HG03025 (cell line): ENCODE results near the gene ADCY2.

Experiments used
- ATAC-seq: cut with Tn5 transposase; IDR thresholded peaks from one replicate; pipeline ENCODE4 v1.9.1; 2021; ENCODE audit warnings: mild to moderate bottlenecking, moderate library complexity; ENCODE audit not compliant: unreplicated experiment, low FRiP score

ADCY2 gene

DNA sequence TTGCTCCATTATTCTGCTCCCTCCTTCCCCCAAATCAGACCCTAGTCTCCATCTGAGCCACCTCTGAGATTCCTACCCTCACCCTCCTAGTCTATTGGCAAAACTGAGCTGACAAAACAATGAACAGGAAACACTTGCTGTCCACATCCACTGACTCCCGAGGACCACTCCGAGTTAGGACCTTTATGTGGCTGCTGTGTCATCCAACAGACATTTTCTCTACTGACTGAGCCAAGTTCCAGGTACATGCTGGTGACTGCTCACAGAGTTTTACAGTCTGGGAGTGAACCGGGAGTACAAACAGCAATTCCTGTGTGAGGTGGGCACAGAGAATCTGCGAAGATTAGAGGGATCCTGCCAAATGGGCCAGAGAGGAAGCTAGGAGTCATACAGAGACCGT lies 415.8 kb downstream of the ADCY2 start:
- no peak for ATAC-seq

GRCh38 chr5:7813007-7813406 lies 417.1 kb downstream of the ADCY2 start:
- no peak for ATAC-seq

GRCh38 chr5:7813576-7813975 lies 417.6 kb downstream of the ADCY2 start:
- no peak for ATAC-seq

DNA sequence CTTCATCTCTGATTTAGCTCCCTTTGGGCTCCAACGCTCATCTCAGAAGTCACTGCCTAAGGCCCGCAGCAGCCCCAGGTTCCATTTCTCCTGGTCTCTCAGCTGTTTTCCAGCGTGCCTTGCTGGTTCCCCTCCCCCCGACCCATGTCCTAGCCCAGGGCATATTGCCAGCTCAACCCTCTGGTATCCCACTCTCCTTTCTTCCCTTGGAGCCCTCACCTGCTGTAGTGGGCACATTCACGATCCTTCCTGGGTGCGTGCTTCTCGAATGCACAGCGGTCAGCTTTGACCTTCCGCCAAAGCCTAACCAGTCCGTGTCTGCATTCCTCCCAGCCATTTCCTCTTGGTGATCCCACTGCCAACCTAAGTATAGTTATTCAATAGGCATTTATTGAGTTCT lies 418.9 kb downstream of the ADCY2 start:
- no peak for ATAC-seq

- ATAC-seq = peak; percentile 91
Observed at GRCh38 chr5:7815892-7816534, 420.1 kb downstream of the ADCY2 start.

DNA sequence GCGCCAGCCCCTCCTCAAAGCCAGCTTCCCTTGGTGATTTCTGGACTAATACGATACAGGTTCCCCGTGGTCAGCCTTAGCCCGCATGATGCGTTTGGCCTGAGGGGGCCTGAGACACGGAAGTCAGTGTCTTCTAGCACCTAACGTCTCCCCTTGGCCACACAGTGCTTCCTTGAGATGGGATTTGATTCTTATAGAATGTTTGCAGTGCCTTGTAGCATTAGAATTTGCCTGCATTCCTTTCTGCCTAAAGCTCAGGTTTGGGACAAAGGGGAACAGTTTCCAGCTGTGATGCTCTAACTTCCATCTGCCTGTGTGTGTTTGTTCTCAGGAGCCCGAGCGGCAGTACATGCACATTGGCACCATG lies 420.6 kb downstream of the ADCY2 start:
- no peak for ATAC-seq

- ATAC-seq = no peak
Observed at GRCh38 chr5:7822449-7822848, 426.5 kb downstream of the ADCY2 start.

DNA sequence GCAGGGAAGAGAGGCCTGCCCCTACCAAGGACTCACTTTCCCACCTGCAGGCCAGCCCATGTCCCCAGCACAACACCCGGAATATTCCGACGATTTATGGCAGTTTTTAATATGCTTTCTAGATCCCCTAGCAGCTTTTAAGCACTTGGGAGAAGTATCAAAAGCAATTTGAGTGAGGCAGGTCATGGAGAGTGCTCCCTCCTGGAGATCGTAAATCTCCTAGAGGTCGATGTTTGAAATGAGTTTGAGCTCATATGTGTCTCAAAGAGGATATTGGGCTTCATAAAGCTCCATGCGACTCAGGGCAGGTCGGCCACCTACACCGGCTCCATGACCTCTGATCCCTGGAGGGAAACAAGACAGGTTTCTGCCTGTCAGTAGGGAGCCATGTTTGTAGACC lies 427.7 kb downstream of the ADCY2 start:
- ATAC-seq = no peak

DNA sequence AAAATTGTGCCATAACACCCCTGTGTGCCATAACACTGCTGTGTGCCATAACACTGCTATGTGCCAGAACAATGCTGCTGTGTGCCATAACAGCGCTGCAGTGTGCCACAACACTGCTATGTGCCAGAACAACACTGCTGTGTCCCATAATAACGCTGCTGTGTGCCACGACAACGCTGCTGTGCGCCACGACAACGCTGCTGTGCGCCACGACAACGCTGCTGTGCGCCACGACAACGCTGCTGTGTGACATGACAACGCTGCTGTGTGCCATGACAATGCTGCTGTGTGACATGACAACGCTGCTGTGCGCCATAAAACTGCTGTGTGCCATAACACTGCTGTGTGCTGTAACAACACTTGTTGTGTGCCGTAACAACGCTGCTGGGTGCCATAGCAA lies 429.1 kb downstream of the ADCY2 start:
- no peak for ATAC-seq

DNA sequence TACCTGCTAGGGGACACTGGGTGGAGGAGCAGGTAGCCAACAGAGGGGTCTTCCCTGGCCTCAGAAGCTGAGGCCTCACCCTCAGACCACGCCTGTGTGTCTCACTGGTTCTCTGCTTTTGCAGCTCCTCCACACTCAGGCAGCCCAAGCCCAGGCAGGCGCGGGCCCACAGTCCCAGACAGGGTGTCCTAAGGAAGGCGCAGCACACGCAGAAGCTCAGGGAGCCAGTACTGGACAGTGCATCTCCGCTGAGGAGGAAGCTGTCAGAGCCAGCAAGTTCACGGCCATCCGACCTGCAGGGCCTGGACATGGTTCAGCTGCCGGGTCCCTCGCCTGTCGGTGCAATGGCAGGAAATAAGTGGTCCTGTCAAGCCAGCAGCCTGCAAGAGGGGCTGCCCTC lies 429.7 kb downstream of the ADCY2 start:
- no peak for ATAC-seq

DNA sequence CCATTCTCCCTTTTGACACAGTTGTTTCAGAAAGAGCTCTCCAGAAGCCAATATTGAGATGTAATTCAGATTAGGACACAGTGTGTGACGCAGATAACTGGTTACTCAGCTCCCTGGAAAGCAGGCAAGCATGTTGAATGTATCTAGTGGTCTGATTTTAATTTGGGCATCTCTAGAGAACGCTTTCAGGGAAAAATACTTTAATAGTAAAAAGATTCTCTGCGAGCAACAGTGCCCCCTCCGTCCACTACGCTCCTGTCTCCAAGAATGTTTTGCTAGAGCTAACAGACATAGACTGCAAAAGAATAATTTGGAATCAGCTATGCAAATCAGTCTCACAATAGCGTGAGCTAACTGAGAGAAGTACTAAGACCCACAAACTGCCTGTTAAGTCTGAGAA lies 431.7 kb downstream of the ADCY2 start:
- ATAC-seq = no peak

DNA sequence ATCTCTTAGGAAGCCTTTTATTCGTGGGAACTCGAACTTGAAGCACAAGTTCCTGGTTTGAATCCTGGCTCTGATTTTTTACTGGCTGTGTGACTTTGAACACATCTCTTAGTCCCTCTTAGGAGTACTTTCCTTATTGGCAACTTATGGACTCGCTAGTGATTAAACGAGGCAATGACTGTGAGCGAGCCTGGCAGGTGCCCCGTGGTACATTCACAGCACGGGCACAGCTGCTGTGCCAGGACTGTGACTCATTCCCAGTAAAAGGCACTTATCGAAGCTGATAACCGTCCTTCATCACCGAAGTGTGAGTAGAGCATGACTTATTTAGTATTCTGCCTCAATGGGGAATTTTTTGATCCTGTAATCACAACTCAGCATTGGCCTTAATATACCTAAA lies 432.3 kb downstream of the ADCY2 start:
- no peak for ATAC-seq

- ATAC-seq = no peak
Observed at GRCh38 chr5:7834982-7835381, 439.0 kb downstream of the ADCY2 start.

DNA sequence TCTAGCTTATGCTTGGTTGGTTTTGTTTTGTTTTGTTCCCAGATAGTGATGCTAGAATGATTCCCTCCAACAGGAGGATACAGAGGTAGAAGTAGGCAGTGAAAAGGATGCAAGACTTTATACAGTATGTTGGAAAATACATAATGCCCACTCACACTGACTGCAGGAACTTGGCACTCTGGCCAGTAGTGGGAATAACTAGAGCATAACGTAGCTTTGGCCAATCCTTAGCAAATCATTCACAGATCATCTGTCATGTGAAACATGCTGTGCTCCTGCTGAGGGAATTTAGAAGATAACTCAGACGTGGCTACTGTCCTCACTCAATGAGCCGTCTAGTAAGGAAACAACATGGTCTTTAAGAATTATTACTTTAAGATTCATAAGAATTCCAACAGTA lies 441.5 kb downstream of the ADCY2 start:
- ATAC-seq = no peak

DNA sequence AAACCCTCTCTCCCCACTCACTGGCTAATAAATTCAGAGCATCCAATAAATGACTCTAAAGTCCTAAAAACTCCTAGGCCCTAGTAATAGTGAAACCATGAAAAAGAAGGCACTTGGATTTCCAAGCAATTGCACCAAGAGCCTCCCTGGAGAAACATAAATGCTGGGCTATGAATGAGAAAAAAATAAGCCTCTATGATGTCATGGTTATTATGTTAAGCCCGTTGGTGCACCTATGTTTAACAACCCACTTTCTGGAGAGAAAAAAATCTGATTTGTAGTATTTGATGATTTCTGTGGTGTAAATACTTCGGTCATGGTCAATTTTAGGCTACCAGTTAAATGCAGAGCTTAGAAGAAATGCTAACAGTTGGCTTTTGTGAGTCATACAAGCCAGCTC lies 446.6 kb downstream of the ADCY2 start:
- no peak for ATAC-seq

DNA sequence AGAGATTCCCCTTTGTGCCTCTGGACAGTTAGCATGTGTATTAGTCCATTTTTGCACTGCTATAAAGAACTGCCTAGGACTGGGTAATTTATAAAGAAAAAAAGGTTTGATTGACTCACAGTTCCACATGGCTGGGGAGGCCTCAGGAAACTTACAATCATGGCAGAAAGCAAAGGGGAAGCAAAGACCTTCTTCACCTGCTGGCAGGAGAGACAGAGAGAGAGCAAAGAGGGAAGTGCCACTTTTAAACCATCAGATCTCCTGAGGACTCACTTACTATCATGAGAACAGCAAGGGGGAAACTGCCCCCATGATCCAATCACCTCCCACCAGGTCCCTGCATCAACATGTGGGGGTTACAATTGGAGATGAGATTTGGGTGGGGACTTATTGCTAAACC lies 449.0 kb downstream of the ADCY2 start:
- ATAC-seq = no peak

DNA sequence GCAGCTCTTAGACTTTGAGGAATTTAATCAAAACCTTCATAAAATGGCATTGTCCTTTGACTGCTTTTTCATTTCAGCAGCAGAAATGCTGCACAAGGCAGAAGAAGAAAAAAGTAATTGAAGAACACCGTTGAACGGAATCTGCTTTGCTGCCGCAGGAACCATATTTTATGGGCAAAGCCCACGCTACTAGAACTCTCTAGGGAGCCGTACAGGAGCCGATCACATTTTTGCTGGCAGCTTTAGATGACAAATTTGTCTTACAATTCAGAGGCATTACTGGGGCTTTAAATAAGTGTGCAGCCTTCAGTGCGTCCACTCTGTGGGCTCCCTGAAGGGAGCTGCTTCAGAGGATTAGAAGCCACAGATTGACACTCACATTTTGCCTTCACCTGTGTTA lies 449.6 kb downstream of the ADCY2 start:
- ATAC-seq = no peak

- no peak for ATAC-seq
Observed at GRCh38 chr5:7846327-7846726, 450.4 kb downstream of the ADCY2 start.

- no peak for ATAC-seq
Observed at GRCh38 chr5:7848296-7848695, 452.4 kb downstream of the ADCY2 start.

- ATAC-seq = no peak
Observed at GRCh38 chr5:7849681-7850394, 453.9 kb downstream of the ADCY2 start.

DNA sequence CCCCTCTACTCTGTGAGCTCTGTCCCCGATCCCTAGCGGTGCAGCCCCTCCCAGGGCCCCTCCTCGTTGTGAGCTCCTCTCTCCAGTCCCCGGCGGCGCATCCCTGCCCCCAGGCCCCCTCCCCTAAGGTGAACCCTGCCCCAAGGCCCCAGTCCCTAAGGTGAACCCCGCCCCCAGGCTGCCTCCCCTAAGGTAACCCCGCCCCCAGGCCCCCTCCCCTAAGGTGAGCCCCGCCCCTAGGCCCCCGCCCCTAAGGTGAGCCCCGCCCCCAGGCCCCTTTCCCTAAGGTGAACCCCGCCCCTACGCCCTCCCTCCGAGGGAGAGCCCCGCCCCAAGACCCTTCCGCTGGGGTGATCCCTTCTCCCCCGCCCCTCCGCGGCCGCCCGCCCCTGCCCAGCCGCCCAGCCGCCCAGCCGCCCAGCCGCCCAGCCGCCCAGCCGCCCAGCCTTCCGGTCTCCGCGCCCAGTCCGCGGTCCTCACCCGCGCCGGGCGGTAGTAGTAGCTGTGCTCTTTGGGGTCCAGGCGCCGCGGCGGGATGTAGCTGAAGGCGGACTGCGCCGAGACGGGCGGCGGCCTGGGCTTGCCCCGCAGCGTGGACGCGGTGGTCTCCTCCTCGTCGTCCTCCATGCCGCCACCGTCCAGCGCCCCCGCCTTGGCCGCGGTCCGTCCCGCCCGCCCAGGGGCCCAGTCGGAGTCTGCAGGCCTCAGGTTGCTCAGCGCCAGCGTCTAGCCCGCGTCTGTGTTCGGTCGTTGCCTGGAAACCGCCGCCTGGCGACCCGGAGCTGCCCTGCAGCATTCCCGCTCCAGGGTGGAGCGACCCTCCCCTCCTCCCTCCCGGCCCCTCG lies 454.7 kb downstream of the ADCY2 start, which contains the start of gene CFAP90:
Gene CFAP90 (minus strand): TSS at position 739 of the 845 bp plus-strand sequence. CDS start 112 bp downstream, at position 627.
- no peak for ATAC-seq

GRCh38 chr5:7851240-7851592 lies 455.3 kb downstream of the ADCY2 start:
- no peak for ATAC-seq
